HG02884 (cell line): ENCODE measurements around the gene MYO18B.

Experiments
- ATAC-seq: cut with Tn5 transposase; IDR thresholded peaks from one replicate; pipeline ENCODE4 v1.9.1; 2021; ENCODE audit warnings: mild to moderate bottlenecking, moderate library complexity; ENCODE audit not compliant: unreplicated experiment

MYO18B gene

GRCh38 chr22:25770333-25770732, 28.3 kb downstream of the MYO18B start:
- ATAC-seq: no peak

- ATAC-seq: no peak
Measured at GRCh38 chr22:25772288-25772687, 30.3 kb downstream of the MYO18B start.

- no peak for ATAC-seq
Measured at GRCh38 chr22:25774575-25775026, 32.6 kb downstream of the MYO18B start.

- ATAC-seq: no peak
Measured at GRCh38 chr22:25775531-25775930, 33.5 kb downstream of the MYO18B start.

- ATAC-seq: no peak
Measured at GRCh38 chr22:25777411-25777810, 35.4 kb downstream of the MYO18B start.

- no peak for ATAC-seq
Measured at GRCh38 chr22:25777870-25778269, 35.9 kb downstream of the MYO18B start.

GRCh38 chr22:25779426-25779825, 37.4 kb downstream of the MYO18B start:
- ATAC-seq: no peak

- no peak for ATAC-seq
Measured at GRCh38 chr22:25779890-25780289, 37.9 kb downstream of the MYO18B start.

- ATAC-seq: no peak
Measured at GRCh38 chr22:25780673-25781072, 38.7 kb downstream of the MYO18B start.

GRCh38 chr22:25781801-25782200, 39.8 kb downstream of the MYO18B start:
- ATAC-seq: no peak

- no peak for ATAC-seq
Measured at GRCh38 chr22:25782831-25783230, 40.8 kb downstream of the MYO18B start.

GRCh38 chr22:25783856-25784255, 41.9 kb downstream of the MYO18B start:
- ATAC-seq: no peak

GRCh38 chr22:25786165-25786564, 44.2 kb downstream of the MYO18B start:
- no peak for ATAC-seq

- no peak for ATAC-seq
Measured at GRCh38 chr22:25791556-25791955, 49.6 kb downstream of the MYO18B start.

- ATAC-seq: no peak
Measured at GRCh38 chr22:25795478-25795877, 53.5 kb downstream of the MYO18B start.

GRCh38 chr22:25797498-25798290, 55.7 kb downstream of the MYO18B start:
- ATAC-seq: no peak

- no peak for ATAC-seq
Measured at GRCh38 chr22:25800766-25801165, 58.8 kb downstream of the MYO18B start.

- no peak for ATAC-seq
Measured at GRCh38 chr22:25802018-25802417, 60.0 kb downstream of the MYO18B start.

- no peak for ATAC-seq
Measured at GRCh38 chr22:25804676-25805075, 62.7 kb downstream of the MYO18B start.

GRCh38 chr22:25806579-25806978, 64.6 kb downstream of the MYO18B start:
- no peak for ATAC-seq

GRCh38 chr22:25814685-25815084, 72.7 kb downstream of the MYO18B start:
- ATAC-seq: no peak

- no peak for ATAC-seq
Measured at GRCh38 chr22:25815561-25815960, 73.6 kb downstream of the MYO18B start.

- ATAC-seq: no peak
Measured at GRCh38 chr22:25816522-25817059, 74.6 kb downstream of the MYO18B start.
